SJSA1 (cell line): ENCODE measurements around the gene CISD3. TPM values are rescaled to one million over a fixed set of nuclear protein-coding genes. Genes with fewer than 3 reads are reported as not detected.

Experiments used
- DNase-seq, 2 experiments: peaks; one replicate each; pipeline ENCODE4 v3.0.0-alpha.2; 2015 to 2020; ENCODE audit warnings: low spot score in 2 of 2, low read depth in 1 of 2
- H3K27ac ChIP-seq: fragments of 250-450 bp; sonication (Bioruptor Pico); 2 replicates; pipeline ENCODE4 v1.5.1; 2020; ENCODE audit warnings: mild to moderate bottlenecking, moderate library complexity
- H3K27me3 ChIP-seq: fragments of 250-450 bp; sonication (Bioruptor Pico); replicated peaks from 2 replicates; pipeline ENCODE4 v1.5.1; 2020; ENCODE audit warnings: mild to moderate bottlenecking, moderate library complexity
- H3K36me3 ChIP-seq: fragments of 250-450 bp; sonication (Bioruptor Pico); 2 replicates; pipeline ENCODE4 v1.5.1; 2020; ENCODE audit warnings: mild to moderate bottlenecking
- H3K4me1 ChIP-seq: fragments of 250-450 bp; sonication (Bioruptor Pico); replicated peaks from 2 replicates; pipeline ENCODE4 v1.6.1; 2021; ENCODE audit warnings: mild to moderate bottlenecking
- H3K4me3 ChIP-seq: fragments of 250-450 bp; sonication (Bioruptor Pico); 2 replicates; pipeline ENCODE4 v1.5.1; 2020; ENCODE audit warnings: mild to moderate bottlenecking
- H3K9me3 ChIP-seq: fragments of 250-450 bp; sonication (Bioruptor Pico); replicated peaks from 2 replicates; pipeline ENCODE4 v1.5.1; 2020; ENCODE audit warnings: mild to moderate bottlenecking
- total RNA-seq: library from RNA; depleted of rRNA; stranded (reverse); fragments of >200 nt; shearing (Covaris generic); gene quantifications from 2 replicates; pipeline ENCODE4 v1.2.3, GENCODE V29; 2014

The CISD3 gene
- total RNA-seq, 1 experiment from 2014 or later: 6.1 TPM

GRCh38 chr17:38740044-38740443, 9.9 kb downstream of the CISD3 start:
- Histone ChIP-seq H3K36me3 (peaks cover 57% of the 10 kb centered on the region), H3K27me3 (no peaks in the 10 kb centered on the region), H3K4me1 (peaks cover 5% of the 10 kb centered on the region), H3K27ac (no peak overlapping the region), H3K4me3 (no peak overlapping the region), H3K9me3 (no peaks in the 10 kb centered on the region)
- DNase-seq: no peak

- H3K4me3 ChIP-seq: no peak overlapping the region
- H3K27me3 ChIP-seq: no peaks in the 10 kb centered on the region
- H3K36me3 ChIP-seq: peaks cover 53% of the 10 kb centered on the region
- no peak overlapping the region for H3K27ac ChIP-seq
- H3K4me1 ChIP-seq: no peaks in the 10 kb centered on the region
- no peaks in the 10 kb centered on the region for H3K9me3 ChIP-seq
- DNase-seq: no peak
These were observed 10.7 kb downstream of the CISD3 start for GRCh38 chr17:38740806-38741205.

GRCh38 chr17:38741461-38741860, 11.3 kb downstream of the CISD3 start:
- no peak for DNase-seq
- Histone ChIP-seq H3K27ac (no peak overlapping the region), H3K36me3 (peaks cover 46% of the 10 kb centered on the region), H3K4me3 (no peak overlapping the region), H3K27me3 (no peaks in the 10 kb centered on the region), H3K4me1 (peaks cover 3% of the 10 kb centered on the region), H3K9me3 (no peaks in the 10 kb centered on the region)

- H3K4me3 ChIP-seq: no peak overlapping the region
- H3K9me3 ChIP-seq: no peaks in the 10 kb centered on the region
- H3K4me1 ChIP-seq: peaks cover 8% of the 10 kb centered on the region
- no peak for DNase-seq
- no peak overlapping the region for H3K27ac ChIP-seq
- H3K36me3 ChIP-seq: peaks cover 41% of the 10 kb centered on the region
- no peaks in the 10 kb centered on the region for H3K27me3 ChIP-seq
These were observed 11.8 kb downstream of the CISD3 start for GRCh38 chr17:38741921-38742410.

- DNase-seq: no peak
- Histone ChIP-seq H3K27ac (no peak overlapping the region), H3K9me3 (no peaks in the 10 kb centered on the region), H3K36me3 (peaks cover 37% of the 10 kb centered on the region), H3K27me3 (no peaks in the 10 kb centered on the region), H3K4me3 (no peak overlapping the region), H3K4me1 (peaks cover 10% of the 10 kb centered on the region)
These were observed 12.5 kb downstream of the CISD3 start for GRCh38 chr17:38742411-38743308.

DNA sequence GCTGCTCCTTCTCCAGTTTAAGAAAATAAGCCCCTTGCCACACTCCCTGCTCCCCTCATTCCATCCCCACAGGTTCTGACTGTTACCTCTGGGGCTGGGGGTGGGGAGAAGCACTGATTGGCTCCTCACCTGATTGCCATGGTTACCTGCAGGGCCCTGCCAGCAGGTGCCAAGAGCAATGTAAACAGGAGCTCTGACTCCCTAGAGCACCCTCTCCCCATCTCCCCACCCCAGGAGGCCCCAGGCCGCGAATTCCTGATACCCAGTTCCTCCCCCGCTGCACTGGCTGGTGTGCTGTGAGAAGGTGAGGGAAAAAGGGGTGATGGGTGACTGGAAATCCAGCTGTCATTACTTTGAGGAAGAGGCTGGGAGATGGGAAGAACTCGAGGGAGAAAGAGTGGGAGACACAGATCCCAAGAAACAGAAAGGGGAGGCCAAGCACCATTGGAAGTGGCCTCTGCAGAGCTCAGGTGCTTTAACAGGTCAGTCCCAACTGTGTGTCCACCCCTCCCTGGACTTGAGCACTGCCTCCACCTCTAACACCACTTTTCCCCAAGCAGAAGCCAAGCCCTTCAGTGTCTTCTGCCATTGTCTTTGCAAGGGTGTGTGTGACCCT, 13.5 kb downstream of the CISD3 start:
- Histone ChIP-seq H3K4me3 (no peak overlapping the region), H3K27me3 (no peaks in the 10 kb centered on the region), H3K36me3 (peaks cover 29% of the 10 kb centered on the region), H3K4me1 (peaks cover 13% of the 10 kb centered on the region), H3K27ac (no peak overlapping the region), H3K9me3 (no peaks in the 10 kb centered on the region)
- DNase-seq: no peak

DNA sequence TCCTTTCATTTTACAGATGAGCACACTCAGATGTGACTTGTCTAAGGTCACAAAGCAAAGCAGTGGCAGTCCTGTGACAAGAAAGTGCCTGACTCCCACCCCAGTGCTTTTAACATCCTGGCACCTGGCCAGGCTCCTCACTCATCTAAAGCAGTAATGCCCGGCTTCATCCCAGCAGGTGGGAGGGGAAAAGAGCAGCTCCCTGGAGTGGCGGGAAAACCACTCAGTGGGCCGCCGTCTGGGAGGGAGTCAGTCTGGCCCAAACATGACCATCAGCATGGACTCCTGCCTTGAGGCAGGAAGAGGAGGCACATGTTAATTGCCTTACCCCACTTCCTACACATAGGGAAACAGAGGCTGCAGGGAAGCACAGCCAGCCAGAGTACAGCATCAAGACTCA, 15.4 kb downstream of the CISD3 start:
- DNase-seq: no peak
- H3K9me3 ChIP-seq: no peaks in the 10 kb centered on the region

GRCh38 chr17:38746004-38746848, 16.1 kb downstream of the CISD3 start:
- Histone ChIP-seq H3K9me3 (no peaks in the 10 kb centered on the region), H3K36me3 (peaks cover 16% of the 10 kb centered on the region), H3K4me3 (peak overlapping the region; percentile 88), H3K27me3 (no peaks in the 10 kb centered on the region), H3K4me1 (peaks cover 32% of the 10 kb centered on the region), H3K27ac (no peak overlapping the region)
- no peak for DNase-seq

More for the DNA sequence above, 15.4 kb downstream of the CISD3 start:
- Histone ChIP-seq H3K27ac (no peak overlapping the region), H3K36me3 (peaks cover 16% of the 10 kb centered on the region), H3K4me1 (peaks cover 29% of the 10 kb centered on the region), H3K4me3 (no peak overlapping the region), H3K27me3 (no peaks in the 10 kb centered on the region)

DNA sequence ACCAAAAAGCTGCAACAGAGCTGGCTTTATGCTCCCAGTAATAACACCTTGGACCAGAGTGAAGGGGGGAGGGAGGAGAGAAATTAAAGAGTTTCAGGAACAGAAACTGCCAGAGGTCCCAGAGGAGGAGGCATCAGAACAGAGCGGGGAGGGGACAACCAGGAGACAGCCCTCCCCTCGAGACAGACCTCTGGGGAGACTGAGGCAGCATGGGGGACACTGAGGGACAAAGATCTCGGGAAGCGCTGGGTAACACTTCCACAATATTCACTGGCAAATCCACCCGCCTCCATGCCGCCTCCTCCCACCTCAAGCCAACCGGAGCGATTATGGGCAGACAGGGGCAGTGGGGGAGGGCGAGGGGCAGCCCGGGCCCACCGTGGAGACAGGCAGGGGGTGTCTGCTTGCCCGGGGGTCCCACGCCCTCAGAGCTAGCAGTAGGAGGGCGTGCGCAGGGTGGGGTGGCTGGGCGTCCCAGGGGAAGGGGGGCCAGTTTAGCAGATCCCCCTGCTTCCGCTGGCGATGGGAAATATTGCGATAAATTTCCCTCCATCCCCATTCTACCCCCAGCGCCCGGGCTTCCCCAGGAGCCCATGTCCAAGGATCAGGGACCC, 16.8 kb downstream of the CISD3 start:
- no peak for DNase-seq
- H3K27me3 ChIP-seq: no peaks in the 10 kb centered on the region
- peaks cover 34% of the 10 kb centered on the region for H3K4me1 ChIP-seq

DNA sequence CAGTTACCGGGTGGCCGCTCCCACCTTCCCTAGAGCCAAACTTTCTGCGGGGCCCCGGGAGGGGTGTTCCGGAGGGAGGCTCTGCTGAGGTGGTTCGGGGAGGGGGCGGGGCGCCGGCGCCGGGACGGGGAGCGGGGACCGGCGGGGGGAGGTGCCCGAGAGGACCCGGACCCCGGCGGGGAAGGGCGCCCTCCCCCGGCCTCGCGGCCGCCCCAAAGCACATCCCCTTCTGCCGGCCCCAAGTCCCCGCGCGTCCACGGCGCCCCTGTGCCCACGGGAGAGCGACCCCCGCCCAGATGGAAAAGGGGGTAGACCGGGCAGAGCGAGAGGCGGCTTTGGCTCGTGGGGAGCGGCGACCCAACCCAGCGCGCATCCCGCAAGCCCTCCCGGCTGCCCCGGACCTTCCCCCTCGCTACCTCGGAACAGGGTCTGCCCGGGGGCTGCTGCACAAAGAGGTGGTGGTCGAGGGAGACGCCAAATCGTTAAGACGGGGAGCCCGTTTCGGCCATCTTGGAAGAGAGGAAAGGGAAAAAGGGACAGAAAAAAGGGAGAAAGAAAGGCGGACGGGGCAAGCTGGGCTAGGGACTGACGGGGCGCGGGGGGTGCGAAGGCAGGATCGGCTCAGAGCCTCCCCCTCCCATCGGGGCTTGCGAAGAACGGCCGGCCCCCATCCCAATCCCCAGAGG, 17.5 kb downstream of the CISD3 start:
- H3K4me1 ChIP-seq: peaks cover 34% of the 10 kb centered on the region

More for the DNA sequence above, 16.8 kb downstream of the CISD3 start:
- peaks cover 16% of the 10 kb centered on the region for H3K36me3 ChIP-seq
- no peaks in the 10 kb centered on the region for H3K9me3 ChIP-seq
- no peak overlapping the region for H3K27ac ChIP-seq
- H3K4me3 ChIP-seq: peak overlapping the region; percentile 88

GRCh38 chr17:38748149-38748891, 18.2 kb downstream of the CISD3 start, which contains the start of gene PCGF2:
Gene PCGF2 (minus strand): TSS chr17:38748336. CDS start chr17:38740402, 7,934 bp downstream.
- no peaks in the 10 kb centered on the region for H3K27me3 ChIP-seq
- peak; percentile 72 to 92 for DNase-seq
- peaks cover 19% of the 10 kb centered on the region for H3K36me3 ChIP-seq
- peak within 1 kb of the TSS; percentile 88 for H3K4me3 ChIP-seq
- peaks cover 34% of the 10 kb centered on the region for H3K4me1 ChIP-seq
- peak within 1 kb of the TSS; percentile 58 for H3K27ac ChIP-seq
- no peaks in the 10 kb centered on the region for H3K9me3 ChIP-seq

More for the DNA sequence above, 17.5 kb downstream of the CISD3 start:
- H3K4me3 ChIP-seq: peak overlapping the region; percentile 88
- H3K27me3 ChIP-seq: no peaks in the 10 kb centered on the region
- peak in 1 of 2 experiments; percentile 34 for DNase-seq
- H3K9me3 ChIP-seq: no peaks in the 10 kb centered on the region
- peak overlapping the region; percentile 58 for H3K27ac ChIP-seq
- H3K36me3 ChIP-seq: peaks cover 16% of the 10 kb centered on the region

- no peaks in the 10 kb centered on the region for H3K27me3 ChIP-seq
- no peaks in the 10 kb centered on the region for H3K9me3 ChIP-seq
- H3K27ac ChIP-seq: peak overlapping the region; percentile 26
- peak overlapping the region; percentile 46 for H3K4me3 ChIP-seq
- peaks cover 21% of the 10 kb centered on the region for H3K36me3 ChIP-seq
- H3K4me1 ChIP-seq: peaks cover 39% of the 10 kb centered on the region
- DNase-seq: peak in 1 of 2 experiments; percentile 16
These were observed 18.7 kb downstream of the CISD3 start for GRCh38 chr17:38748892-38749222.
